DND-41 (cell line): Measurements from ENCODE around the gene XRN2.

Experiments used
- ATAC-seq: fragments of 200-7000 bp; cut with Tn5 transposase; 3 replicates; pipeline ENCODE4 v1.9.1; 2021; ENCODE audit warnings: low read depth; ENCODE audit not compliant: insufficient read depth
- DNase-seq: peaks from one replicate; pipeline ENCODE4 v3.0.0-alpha.2; 2020
- H2AFZ ChIP-seq: 2 replicates; pipeline ENCODE4 v1.6.0; 2012; ENCODE audit warnings: low read depth, low read length
- H3K27ac ChIP-seq: 2 replicates; pipeline ENCODE4 v1.5.1; 2012; ENCODE audit warnings: low read length, inconsistent platforms
- H3K27me3 ChIP-seq: fragments of 200-600 bp; sonication (generic); 2 replicates; pipeline ENCODE4 v1.6.0; 2012; ENCODE audit warnings: low read length, mild to moderate bottlenecking, inconsistent platforms; ENCODE audit not compliant: insufficient read depth, poor library complexity
- H3K36me3 ChIP-seq: 2 replicates; pipeline ENCODE4 v1.5.1; 2012; ENCODE audit warnings: low read length, inconsistent platforms; ENCODE audit not compliant: insufficient read depth
- H3K4me1 ChIP-seq: 2 replicates; pipeline ENCODE4 v1.5.1; 2012; ENCODE audit warnings: mild to moderate bottlenecking, low read length; ENCODE audit not compliant: insufficient read depth
- H3K4me2 ChIP-seq: 2 replicates; pipeline ENCODE4 v1.6.0; 2012; ENCODE audit warnings: mild to moderate bottlenecking, moderate library complexity, low read length, inconsistent platforms; ENCODE audit not compliant: insufficient read depth
- H3K4me3 ChIP-seq, 2 experiments: fragments of 200-600 bp in 1 of 2; shearing (Covaris generic) in 1 of 2; 2 replicates each; pipeline ENCODE4 v1.5.1; 2012 to 2016; ENCODE audit warnings: inconsistent platforms in 2 of 2, low read length in 2 of 2, mild to moderate bottlenecking in 2 of 2, low read depth in 1 of 2, moderate library complexity in 1 of 2
- H3K79me2 ChIP-seq: 2 replicates; pipeline ENCODE4 v1.6.0; 2012; ENCODE audit warnings: low read length, inconsistent platforms; ENCODE audit not compliant: insufficient read depth
- H3K9ac ChIP-seq: 2 replicates; pipeline ENCODE4 v1.6.0; 2012; ENCODE audit warnings: low read depth, mild to moderate bottlenecking, inconsistent platforms, low read length, moderate library complexity
- H3K9me3 ChIP-seq: 2 replicates; pipeline ENCODE4 v1.5.1; 2012; ENCODE audit warnings: low read length, moderate library complexity, mild to moderate bottlenecking, inconsistent platforms; ENCODE audit not compliant: insufficient read depth, severe bottlenecking
- H4K20me1 ChIP-seq: 2 replicates; pipeline ENCODE4 v1.6.0; 2012; ENCODE audit warnings: low read length; ENCODE audit not compliant: insufficient read depth
- CTCF ChIP-seq: IDR thresholded peaks from 2 replicates; pipeline ENCODE4 v1.5.1; 2012; ENCODE audit warnings: borderline replicate concordance, low read length, moderate library complexity, mild to moderate bottlenecking; ENCODE audit not compliant: poor library complexity, severe bottlenecking; ENCODE audit errors: extremely low read depth
- EZH2 ChIP-seq: IDR thresholded peaks from 3 replicates; pipeline ENCODE4 v1.6.1; 2012; ENCODE audit warnings: borderline replicate concordance, low read depth, mild to moderate bottlenecking, moderate library complexity, low read length, inconsistent platforms; ENCODE audit not compliant: severe bottlenecking

XRN2 gene

GRCh38 chr20:21356386-21356785 is 53.3 kb downstream of the XRN2 start:
- TF ChIP-seq CTCF (no peak), EZH2 (no peak)
- Histone ChIP-seq H3K4me3 (no peak overlapping the region), H2AFZ (no peak overlapping the region), H3K4me1 (no peaks in the 10 kb centered on the region), H3K27me3 (no peaks in the 10 kb centered on the region), H3K4me2 (no peak overlapping the region), H4K20me1 (peaks cover 3% of the 10 kb centered on the region; the same call in 1 of the 2 replicates), H3K27ac (no peak overlapping the region), H3K79me2 (no peaks in the 10 kb centered on the region), H3K9ac (no peak overlapping the region), H3K36me3 (peaks cover 84% of the 10 kb centered on the region), H3K9me3 (no peaks in the 10 kb centered on the region)
- ATAC-seq = no peak
- DNase-seq = no peak

GRCh38 chr20:21357844-21358243 is 54.7 kb downstream of the XRN2 start:
- Histone ChIP-seq H3K4me1 (no peaks in the 10 kb centered on the region), H3K9ac (no peak overlapping the region), H4K20me1 (peaks cover 8% of the 10 kb centered on the region; the same call in 1 of the 2 replicates), H2AFZ (no peak overlapping the region), H3K27ac (no peak overlapping the region), H3K4me2 (no peak overlapping the region), H3K79me2 (no peaks in the 10 kb centered on the region), H3K9me3 (no peaks in the 10 kb centered on the region), H3K27me3 (no peaks in the 10 kb centered on the region), H3K36me3 (peaks cover 95% of the 10 kb centered on the region), H3K4me3 (no peak overlapping the region)
- DNase-seq = no peak
- TF ChIP-seq EZH2 (no peak), CTCF (no peak)
- ATAC-seq = no peak

- Histone ChIP-seq H3K4me3 (no peak overlapping the region), H3K36me3 (peaks cover 96% of the 10 kb centered on the region), H3K4me1 (no peaks in the 10 kb centered on the region), H3K9me3 (no peaks in the 10 kb centered on the region), H3K9ac (no peak overlapping the region), H2AFZ (no peak overlapping the region), H3K27ac (no peak overlapping the region), H3K79me2 (no peaks in the 10 kb centered on the region), H3K27me3 (no peaks in the 10 kb centered on the region), H4K20me1 (peaks cover 10% of the 10 kb centered on the region; the same call in 1 of the 2 replicates), H3K4me2 (no peak overlapping the region)
- TF ChIP-seq CTCF (no peak), EZH2 (no peak)
- no peak for ATAC-seq
- DNase-seq = no peak
Observed at GRCh38 chr20:21358737-21359136, 55.6 kb downstream of the XRN2 start.

- H3K27me3 ChIP-seq = no peaks in the 10 kb centered on the region
- no peak overlapping the region for H3K4me3 ChIP-seq
- no peak for TF ChIP-seq CTCF
- no peak for TF ChIP-seq EZH2
- no peaks in the 10 kb centered on the region for H3K79me2 ChIP-seq
- ATAC-seq (no peak), DNase-seq (no peak)
- no peak overlapping the region for H3K9ac ChIP-seq
- peaks cover 10% of the 10 kb centered on the region; the same call in 1 of the 2 replicates for H4K20me1 ChIP-seq
- no peak overlapping the region for H2AFZ ChIP-seq
- H3K9me3 ChIP-seq = no peaks in the 10 kb centered on the region
- no peak overlapping the region for H3K27ac ChIP-seq
- peaks cover 92% of the 10 kb centered on the region for H3K36me3 ChIP-seq
- H3K4me2 ChIP-seq = no peak overlapping the region
- H3K4me1 ChIP-seq = no peaks in the 10 kb centered on the region
Observed at GRCh38 chr20:21360705-21361104, 57.6 kb downstream of the XRN2 start.
